Spleen (tissue), 11 donors: ENCODE results near the gene GPR78. TPM values are rescaled to one million over a fixed set of nuclear protein-coding genes. Genes with fewer than 3 reads are reported as not detected.
A peak's percentile ranks its signal among the peaks of the same experiment; 100 is the strongest.
"Not testable (repeated sequence)": the region's sequence is repeated elsewhere in the genome, so short reads cannot be mapped to it uniquely, and the experiment has no call there.

Source experiments
- DNase-seq: peaks from one replicate; pipeline ENCODE4 v3.0.0-alpha.2; 2020
- H3K27ac ChIP-seq, 8 donors: fragments of 200-600 bp; sonication (generic) in 7 of 8; 1 replicate in 4 of 8; 2 replicates in 4 of 8; pipeline versions ENCODE4 v1.5.0 to v1.8.0; 2016 to 2021; ENCODE audit warnings: inconsistent platforms in 4 of 8, mild to moderate bottlenecking in 4 of 8, moderate library complexity in 1 of 8
- H3K27me3 ChIP-seq, 7 donors: fragments of 200-600 bp; sonication (generic) in 6 of 7; replicated peaks in 1 of 7; 1 replicate in 4 of 7; 2 replicates in 3 of 7; pipeline versions ENCODE4 v1.5.0 to v1.8.0; 2016 to 2021; ENCODE audit warnings: inconsistent platforms in 3 of 7, mild to moderate bottlenecking in 1 of 7
- H3K36me3 ChIP-seq, 6 donors: fragments of 200-600 bp; sonication (generic) in 5 of 6; 1 replicate in 4 of 6; 2 replicates in 2 of 6; pipeline versions ENCODE4 v1.5.0 to v1.8.0; 2016 to 2021; ENCODE audit warnings: inconsistent platforms in 2 of 6
- H3K4me1 ChIP-seq, 6 donors: fragments of 200-600 bp; sonication (generic) in 5 of 6; 1 replicate in 3 of 6; 2 replicates in 3 of 6; pipeline versions ENCODE4 v1.5.0 to v1.8.0; 2016 to 2021; ENCODE audit warnings: inconsistent platforms in 3 of 6
- H3K4me3 ChIP-seq, 8 donors: fragments of 200-600 bp; sonication (generic) in 7 of 8; 1 replicate in 4 of 8; 2 replicates in 4 of 8; pipeline versions ENCODE4 v1.5.0 to v1.8.0; 2016 to 2021; ENCODE audit warnings: inconsistent platforms in 4 of 8, mild to moderate bottlenecking in 4 of 8, moderate library complexity in 2 of 8
- H3K9me3 ChIP-seq, 8 donors: fragments of 200-600 bp; sonication (generic) in 7 of 8; 1 replicate in 4 of 8; 2 replicates in 4 of 8; pipeline versions ENCODE4 v1.5.0 to v1.8.0; 2016 to 2021; ENCODE audit warnings: inconsistent platforms in 4 of 8
- CTCF ChIP-seq, 11 experiments: fragments of 200-600 bp in 7 of 11; fragments of 450-650 bp in 4 of 11; sonication (generic) in 4 of 11; IDR thresholded peaks in 8 of 11; conservative IDR thresholded peaks in 3 of 11; 1 replicate in 7 of 11; 2 replicates in 4 of 11; pipeline versions ENCODE4 v1.4.0 to v1.8.0; 2016 to 2021; ENCODE audit warnings: antibody characterized with exemption in 11 of 11, inconsistent platforms in 4 of 11, mild to moderate bottlenecking in 1 of 11
- POLR2A ChIP-seq, 3 donors: fragments of 450-650 bp; IDR thresholded peaks; one replicate each; pipeline ENCODE4 v1.5.1; 2017; ENCODE audit warnings: antibody characterized with exemption in 3 of 3, mild to moderate bottlenecking in 1 of 3
- POLR2AphosphoS5 ChIP-seq, 3 donors: sonication (generic); formaldehyde crosslinking; IDR thresholded peaks; one replicate each; pipeline ENCODE4 v1.5.1; 2017; ENCODE audit warnings: antibody characterized with exemption in 3 of 3
- WGBS, 5 donors: extraction: QIAGEN DNeasy Blood & Tissue Kit in 3 of 5; methylation state at CpG; one replicate each; pipeline versions ENCODE4 v1.1.5 to v1.1.7; 2013 to 2018; 5-methylcytosine and 5-hydroxymethylcytosine counted together
- intact Hi-C: fragments of 100-400 bp; cut with DNase I; formaldehyde crosslinking; loops from one replicate; pipeline ENCODE4 v1.15.0; 2023; ENCODE audit warnings: low total_unique reads
- polyA plus RNA-seq, 3 donors: library from polyadenylated mRNA; stranded (reverse); fragments of 200-250 nt; gene quantifications; one replicate each; pipeline ENCODE4 v1.2.1, GENCODE V29; 2013
- total RNA-seq, 7 donors: library from RNA; depleted of rRNA in 3 of 7; stranded (reverse); fragments of >200 nt in 3 of 7; fragmentation: NEBNext Ultra II Directional in 4 of 7; extraction: Animal tissue kit (Norgen Biotek cat#: 25700) in 4 of 7; gene quantifications; one replicate each; pipeline versions ENCODE4 v1.1.0 to v1.2.1, GENCODE V29; 2016 to 2021
- donor health status: healthy with polysubstance abuse.
- donor health status: DM: no; HTN: no; CAD: no; lungs with moderate emphysema.
- donor health status: DM: no; HTN: no; CAD: no.
- donor health status: Bipolar disorder and iron deficiency.
- donor health status: healthy.
- donor health status: DM: no; HTN: no; CAD: no.
- donor health status: DM: yes; HTN: yes; CAD: no.

The GPR78 gene
- total and polyA plus RNA-seq, 10 donors: 0.07 to 1.5 (median 0.12) TPM; not detected in 5

GRCh38 chr4:8618961-8619720, 38.9 kb downstream of the GPR78 start:
- Histone ChIP-seq H3K9me3 (no peaks in the 10 kb centered on the region), H3K4me3 (no peak overlapping the region), H3K4me1 (no peaks in the 10 kb centered on the region), H3K27me3 (peaks cover 0 to 10% (median 0%) of the 10 kb centered on the region in 7 donors), H3K27ac (no peak overlapping the region), H3K36me3 (no peaks in the 10 kb centered on the region)
- TF ChIP-seq POLR2A (IDR thresholded peaks at IDR 0.05): no peak
- no peak for TF ChIP-seq POLR2AphosphoS5 (IDR thresholded peaks at IDR 0.05)
- TF ChIP-seq CTCF (IDR thresholded peaks at IDR 0.05 in 8 of 11, conservative IDR thresholded peaks at IDR 0.05 in 3 of 11): no peak
- intact Hi-C loops: no loop called here
- no peak for DNase-seq
- 77 to 92% (median 83%) methylated on average over 13 to 28 of the region's 28 CpGs for WGBS, 5 donors

- H3K27ac ChIP-seq, H3K4me3 ChIP-seq, intact Hi-C loops, H3K9me3 ChIP-seq, H3K4me1 ChIP-seq, H3K36me3 ChIP-seq: not testable (repeated sequence)
- DNase-seq: peak; percentile 85
- WGBS, 5 donors: 81 to 87% (median 85%) methylated on average over 6 to 11 of the region's 14 CpGs; no CpG with 5 or more reads in 1 of the 5 donors
- H3K27me3 ChIP-seq: peaks cover 0 to 10% (median 0%) of the 10 kb centered on the region in 7 donors
Measured at GRCh38 chr4:8621135-8621534, 40.9 kb downstream of the GPR78 start.

GRCh38 chr4:8624601-8625272, 44.5 kb downstream of the GPR78 start:
- intact Hi-C loops, H3K4me3 ChIP-seq, H3K36me3 ChIP-seq, H3K27me3 ChIP-seq, H3K9me3 ChIP-seq, DNase-seq, H3K27ac ChIP-seq, H3K4me1 ChIP-seq: not testable (repeated sequence)
- WGBS, 5 donors: no CpG with 5 or more reads among the region's 29 CpGs

- H3K27me3 ChIP-seq, intact Hi-C loops, H3K4me1 ChIP-seq, H3K36me3 ChIP-seq, H3K4me3 ChIP-seq, DNase-seq, H3K27ac ChIP-seq, H3K9me3 ChIP-seq: not testable (repeated sequence)
- no CpG with 5 or more reads among the region's 29 CpGs for WGBS, 5 donors
Measured at GRCh38 chr4:8630240-8630905, 50.2 kb downstream of the GPR78 start.

GRCh38 chr4:8631896-8632295, 51.7 kb downstream of the GPR78 start:
- H3K27me3 ChIP-seq, H3K36me3 ChIP-seq, H3K27ac ChIP-seq, H3K9me3 ChIP-seq, intact Hi-C loops, H3K4me3 ChIP-seq, H3K4me1 ChIP-seq: not testable (repeated sequence)
- peak; percentile 67 for DNase-seq
- WGBS, 5 donors: 66 to 94% (median 85%) methylated on average over 2 to 4 of the region's 6 CpGs; no CpG with 5 or more reads in 1 of the 5 donors

GRCh38 chr4:8634773-8635172, 54.6 kb downstream of the GPR78 start:
- intact Hi-C loops, H3K9me3 ChIP-seq, H3K36me3 ChIP-seq, H3K4me1 ChIP-seq, H3K4me3 ChIP-seq, H3K27ac ChIP-seq: not testable (repeated sequence)
- 53 to 93% (median 76%) methylated on average over 5 to 7 of the region's 11 CpGs for WGBS, 5 donors
- DNase-seq: peak; percentile 47
- peaks cover 0 to 19% (median 0%) of the 10 kb centered on the region in 7 donors for H3K27me3 ChIP-seq

GRCh38 chr4:8635897-8636554, 55.8 kb downstream of the GPR78 start:
- H3K4me1 ChIP-seq, H3K27ac ChIP-seq, H3K36me3 ChIP-seq, intact Hi-C loops, H3K4me3 ChIP-seq, DNase-seq, H3K9me3 ChIP-seq: not testable (repeated sequence)
- 35% methylated on average over 4 of the region's 29 CpGs; no CpG with 5 or more reads in 4 of the 5 donors for WGBS, 5 donors
- H3K27me3 ChIP-seq: peaks cover 0 to 22% (median 0%) of the 10 kb centered on the region in 7 donors
